ENCODE measurements around the gene ZNF512.

GRCh38 chr2:27655155-27655951 lies 72.5 kb downstream of the ZNF512 start:
- TF ChIP-seq MLX (CRISPR knock-in tag; IDR thresholded peaks at IDR 0.05) (no peak), CENPBD1 (CRISPR knock-in tag; IDR thresholded peaks at IDR 0.05; ENCODE audit: borderline replicate concordance, low read depth) (no peak), USF2 (IDR thresholded peaks at IDR 0.05; ENCODE audit: low read depth, low read length) (no peak), USF2 (CRISPR knock-in tag; IDR thresholded peaks at IDR 0.05; ENCODE audit: borderline replicate concordance) (no peak), HDAC1 (CRISPR knock-in tag; IDR thresholded peaks at IDR 0.05) (no peak), CREM (IDR thresholded peaks at IDR 0.05) (no peak), CREM (CRISPR knock-in tag; IDR thresholded peaks at IDR 0.05) (no peak), SRF (IDR thresholded peaks at IDR 0.05; ENCODE audit: low read depth, low read length) (no peak), JUNB (CRISPR knock-in tag; IDR thresholded peaks at IDR 0.05; ENCODE audit: borderline replicate concordance) (no peak), ZNF432 (CRISPR knock-in tag; IDR thresholded peaks at IDR 0.05; ENCODE audit: borderline replicate concordance) (no peak), KDM4B (CRISPR knock-in tag; IDR thresholded peaks at IDR 0.05) (no peak)
